Lower lobe of right lung (tissue), 2 donors: Measurements from ENCODE around the gene OS9. TPM values are rescaled to one million over a fixed set of nuclear protein-coding genes. Genes with fewer than 3 reads are reported as not detected.
A peak's percentile ranks its signal among the peaks of the same experiment; 100 is the strongest.

Experiments
- ATAC-seq, 2 donors: fragments of 200-7000 bp; cut with Tn5 transposase; one replicate each; pipeline ENCODE4 v1.9.1; 2020 to 2022; ENCODE audit warnings: mild to moderate bottlenecking in 2 of 2, moderate library complexity in 2 of 2
- DNase-seq: peaks from one replicate; pipeline ENCODE4 v3.0.0-alpha.2; 2020
- H3K27ac ChIP-seq: fragments of 200-600 bp; one replicate; pipeline ENCODE4 v1.8.0; 2022
- H3K27me3 ChIP-seq: fragments of 200-600 bp; one replicate; pipeline ENCODE4 v1.8.0; 2022; ENCODE audit warnings: low read depth
- H3K36me3 ChIP-seq: fragments of 200-600 bp; one replicate; pipeline ENCODE4 v1.8.0; 2022; ENCODE audit warnings: mild to moderate bottlenecking
- H3K4me1 ChIP-seq: fragments of 200-600 bp; one replicate; pipeline ENCODE4 v1.8.0; 2022
- H3K4me3 ChIP-seq: fragments of 200-600 bp; one replicate; pipeline ENCODE4 v1.8.0; 2022; ENCODE audit warnings: mild to moderate bottlenecking
- H3K9me3 ChIP-seq: fragments of 200-600 bp; one replicate; pipeline ENCODE4 v1.8.0; 2022
- CTCF ChIP-seq: fragments of 200-600 bp; IDR thresholded peaks from one replicate; pipeline ENCODE4 v1.8.0; 2022; ENCODE audit warnings: antibody characterized with exemption, mild to moderate bottlenecking
- intact Hi-C: fragments of 100-400 bp; cut with DNase I; formaldehyde crosslinking; loops from one replicate; pipeline ENCODE4 v1.11.0; 2022
- total RNA-seq: library from RNA; stranded (reverse); fragmentation: NEBNext Ultra II Directional; extraction: Animal tissue kit (Norgen Biotek cat#: 25700); gene quantifications from one replicate; pipeline ENCODE4 v1.2.1, GENCODE V29; 2021
- donor health status: DM: no; HTN: yes; CAD: no; lungs with severe emphysema.

The OS9 gene
- total RNA-seq, 1 donor from 2014 or later = 294 TPM

DNA sequence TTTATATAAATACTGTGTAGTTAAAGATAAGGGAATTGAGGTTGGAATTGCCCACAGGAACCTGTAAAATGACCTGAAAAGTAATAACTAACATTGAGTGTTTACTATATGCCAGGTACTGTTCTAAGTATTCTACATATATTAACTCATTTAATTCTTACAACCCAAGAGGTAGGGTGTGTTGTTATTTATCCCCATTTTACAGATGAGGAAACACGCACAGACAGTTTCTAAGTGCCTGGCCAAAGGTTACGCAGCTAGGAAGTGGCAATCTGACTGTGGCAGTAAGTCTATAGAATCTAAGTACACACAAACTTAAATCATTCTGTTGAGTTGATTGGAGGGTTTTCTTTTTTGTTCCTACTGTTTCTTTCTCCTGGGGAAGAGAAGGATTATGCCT, 49.8 kb downstream of the OS9 start:
- DNase-seq (no peak), ATAC-seq (no peak)
- intact Hi-C loops = no loop called here
- Histone ChIP-seq H3K9me3 (no peaks in the 10 kb centered on the region), H3K27ac (peak overlapping the region; percentile 95), H3K4me1 (peaks cover 27% of the 10 kb centered on the region), H3K27me3 (peaks cover 14% of the 10 kb centered on the region), H3K36me3 (peaks cover 26% of the 10 kb centered on the region), H3K4me3 (peak overlapping the region; percentile 75)
- no peak for TF ChIP-seq CTCF

DNA sequence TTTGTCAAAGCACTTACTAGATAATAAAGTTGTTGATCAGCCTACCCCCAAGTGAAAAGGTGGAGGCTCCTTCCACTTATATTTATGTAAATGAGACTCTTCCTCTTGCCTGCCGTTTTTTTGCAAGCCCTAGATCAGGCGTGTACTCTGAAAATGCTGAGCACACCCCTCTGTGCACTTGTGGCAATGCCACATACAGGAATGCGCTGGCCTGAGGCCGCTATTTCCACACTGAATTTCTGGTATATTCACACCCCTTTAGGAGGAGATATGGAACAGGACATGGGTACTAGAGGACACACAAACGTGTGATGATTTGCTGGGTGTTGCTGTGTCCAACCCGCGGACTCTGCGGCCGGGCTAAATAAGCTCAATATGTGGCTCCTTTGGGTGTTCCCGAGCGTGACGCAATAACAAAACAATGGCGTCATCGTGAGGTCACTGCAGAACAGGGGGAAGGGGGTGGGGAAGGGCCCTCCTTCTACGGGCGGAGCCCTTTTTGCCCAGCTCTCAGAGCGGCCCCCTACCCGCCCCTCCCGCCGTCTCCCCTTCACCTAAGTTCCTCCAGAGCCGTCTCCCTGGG, 50.4 kb downstream of the OS9 start:
- Histone ChIP-seq H3K4me3 (peak overlapping the region; percentile 75), H3K27ac (peak overlapping the region; percentile 95), H3K36me3 (peaks cover 31% of the 10 kb centered on the region), H3K27me3 (peaks cover 11% of the 10 kb centered on the region), H3K4me1 (peaks cover 21% of the 10 kb centered on the region), H3K9me3 (no peaks in the 10 kb centered on the region)
- peak; percentile 80 for DNase-seq
- intact Hi-C loops = no loop called here
- TF ChIP-seq CTCF = no peak
- ATAC-seq = peak; percentile 78 to 84

GRCh38 chr12:57744777-57745484, 51.0 kb downstream of the OS9 start, which contains the start of gene TSPAN31:
TSS of gene TSPAN31 (plus strand) at chr12:57745039. CDS start at chr12:57745155, 116 bp downstream.
- ATAC-seq = peak; percentile 96 to 97
- peaks cover 5% of the 10 kb centered on the region for H3K27me3 ChIP-seq
- H3K9me3 ChIP-seq = no peaks in the 10 kb centered on the region
- peak within 1 kb of the TSS; percentile 75 for H3K4me3 ChIP-seq
- peaks cover 19% of the 10 kb centered on the region for H3K4me1 ChIP-seq
- H3K36me3 ChIP-seq = peaks cover 37% of the 10 kb centered on the region
- H3K27ac ChIP-seq = peak within 1 kb of the TSS; percentile 95
- DNase-seq = peak; percentile 98
- intact Hi-C loops = no loop called here
- TF ChIP-seq CTCF = no peak

DNA sequence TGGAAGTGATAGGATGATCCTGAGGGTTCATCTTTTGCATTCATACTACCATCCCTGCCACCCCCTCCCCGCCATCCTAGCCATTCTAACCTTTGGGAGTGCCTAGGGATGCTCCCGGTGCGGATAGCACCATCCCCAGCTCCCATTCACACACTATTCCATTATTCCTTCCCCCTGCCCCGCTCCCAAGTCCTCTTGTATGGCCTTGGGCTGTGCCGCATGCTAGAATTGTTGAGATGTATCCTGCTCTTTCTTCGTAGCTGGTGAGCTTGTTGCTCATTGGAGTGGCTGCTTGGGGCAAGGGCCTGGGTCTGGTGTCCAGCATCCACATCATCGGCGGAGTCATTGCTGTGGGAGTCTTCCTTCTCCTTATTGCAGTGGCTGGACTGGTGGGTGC, 51.6 kb downstream of the OS9 start:
- Histone ChIP-seq H3K4me1 (peaks cover 22% of the 10 kb centered on the region), H3K27ac (peak overlapping the region; percentile 95), H3K4me3 (peak overlapping the region; percentile 75), H3K9me3 (no peaks in the 10 kb centered on the region), H3K27me3 (peaks cover 5% of the 10 kb centered on the region), H3K36me3 (peaks cover 43% of the 10 kb centered on the region)
- intact Hi-C loops = no loop called here
- DNase-seq (no peak), ATAC-seq (peak in 1 of 2 donors; percentile 0)
- no peak for TF ChIP-seq CTCF

- Histone ChIP-seq H3K4me1 (peaks cover 23% of the 10 kb centered on the region), H3K27ac (peak overlapping the region; percentile 95), H3K36me3 (peaks cover 46% of the 10 kb centered on the region), H3K9me3 (no peaks in the 10 kb centered on the region), H3K4me3 (no peak overlapping the region), H3K27me3 (peaks cover 4% of the 10 kb centered on the region)
- ATAC-seq = no peak
- intact Hi-C loops = no loop called here
- no peak for DNase-seq
- TF ChIP-seq CTCF = no peak
Measured at GRCh38 chr12:57746025-57746424, 52.1 kb downstream of the OS9 start.
